H54 (cell line): ENCODE measurements around the gene IL4I1.

ENCODE experiments used
- DNase-seq: peaks from one replicate; pipeline ENCODE4 v3.0.0; 2011; ENCODE audit warnings: low spot score, mixed read lengths; ENCODE audit not compliant: insufficient read length
- FAIRE-seq: peaks from 3 replicates; lab custom pipeline; 2011; peaks lifted over from hg19 to GRCh38; lab: Jason Lieb, UNC
- POLR2A ChIP-seq: IDR thresholded peaks from 2 replicates; pipeline ENCODE4 v1.6.1; 2011; ENCODE audit warnings: low read depth, mild to moderate bottlenecking, low read length

The IL4I1 gene

GRCh38 chr19:49855676-49856573, 40.8 kb downstream of the IL4I1 start:
- DNase-seq (no peak), FAIRE-seq (no peak)
- TF ChIP-seq POLR2A, result no peak

DNA sequence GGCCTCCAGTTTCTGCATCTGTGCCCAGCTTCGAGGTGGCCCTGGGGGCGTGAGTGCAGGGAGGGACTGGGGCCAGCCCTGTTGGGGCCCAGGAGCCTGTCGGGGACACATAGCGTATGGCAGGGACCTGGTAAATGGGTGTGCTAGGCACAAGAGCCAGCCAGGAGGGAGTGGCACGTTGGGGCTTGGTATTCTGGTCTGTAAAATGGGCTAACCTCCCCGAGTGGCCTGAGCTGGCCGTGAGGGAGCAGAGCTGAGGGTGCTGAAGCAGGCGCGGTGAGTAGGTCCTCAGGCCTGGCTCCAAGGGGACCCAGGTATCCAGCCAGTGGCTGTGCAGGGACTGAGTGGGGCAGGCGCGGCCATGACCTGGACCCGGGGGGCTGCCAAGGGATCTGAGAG, 41.4 kb downstream of the IL4I1 start:
- FAIRE-seq, result no peak
- no peak for DNase-seq
- TF ChIP-seq POLR2A, result no peak

GRCh38 chr19:49854378-49855263, 42.1 kb downstream of the IL4I1 start:
- FAIRE-seq, result no peak
- no peak for DNase-seq
- TF ChIP-seq POLR2A, result no peak

DNA sequence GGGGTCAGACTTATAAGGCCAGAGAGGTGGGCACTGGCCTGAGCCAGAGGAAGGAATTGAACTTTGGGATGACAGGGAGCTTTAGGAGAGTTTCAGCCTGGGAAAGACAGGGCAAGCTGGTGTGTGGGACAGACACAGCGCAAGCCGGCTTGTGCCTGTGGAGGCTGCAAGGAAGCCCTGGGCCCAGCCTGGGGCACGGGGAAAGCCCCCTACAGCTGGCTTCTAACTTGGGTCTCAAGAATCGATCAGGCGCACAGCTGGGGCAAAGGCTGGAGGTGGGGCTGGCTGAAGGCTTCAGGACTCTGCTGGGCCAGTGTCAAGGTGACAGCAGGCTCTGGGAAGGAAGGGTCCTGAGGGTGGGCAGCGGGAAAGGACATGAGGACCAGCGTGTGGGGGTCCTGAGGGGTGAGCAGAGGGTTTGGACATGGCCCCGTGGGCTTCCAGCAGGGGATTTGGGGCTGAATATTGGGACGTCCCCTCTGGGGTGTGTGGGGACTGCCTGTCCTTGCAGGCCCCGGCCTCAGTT, 42.8 kb downstream of the IL4I1 start:
- FAIRE-seq, result no peak
- DNase-seq, result no peak
- no peak for TF ChIP-seq POLR2A

DNA sequence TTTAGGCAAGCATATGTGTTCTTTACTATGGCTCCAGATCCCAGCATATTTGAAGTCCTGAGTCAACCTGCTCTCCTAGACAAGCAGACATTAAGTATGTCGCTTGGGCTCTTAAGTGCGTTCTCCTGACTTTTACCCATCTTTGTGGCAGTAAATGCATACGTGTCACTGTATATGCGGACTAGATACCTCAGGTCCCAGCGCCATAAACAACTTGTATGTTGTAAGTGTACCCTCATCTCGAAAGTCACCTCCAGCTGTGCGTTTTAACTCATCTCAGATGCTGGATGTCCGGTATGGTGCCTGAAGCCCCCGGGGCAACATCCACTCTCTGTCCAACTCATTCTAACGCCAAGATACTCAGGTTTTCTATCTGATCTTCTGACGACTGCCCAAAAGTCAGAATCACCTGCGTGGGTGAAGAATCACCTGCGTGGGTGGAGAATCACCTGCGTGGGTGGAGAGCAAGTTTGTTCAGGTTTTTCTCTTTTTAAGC, 44.0 kb downstream of the IL4I1 start:
- FAIRE-seq, result no peak
- no peak for TF ChIP-seq POLR2A
- DNase-seq, result no peak

DNA sequence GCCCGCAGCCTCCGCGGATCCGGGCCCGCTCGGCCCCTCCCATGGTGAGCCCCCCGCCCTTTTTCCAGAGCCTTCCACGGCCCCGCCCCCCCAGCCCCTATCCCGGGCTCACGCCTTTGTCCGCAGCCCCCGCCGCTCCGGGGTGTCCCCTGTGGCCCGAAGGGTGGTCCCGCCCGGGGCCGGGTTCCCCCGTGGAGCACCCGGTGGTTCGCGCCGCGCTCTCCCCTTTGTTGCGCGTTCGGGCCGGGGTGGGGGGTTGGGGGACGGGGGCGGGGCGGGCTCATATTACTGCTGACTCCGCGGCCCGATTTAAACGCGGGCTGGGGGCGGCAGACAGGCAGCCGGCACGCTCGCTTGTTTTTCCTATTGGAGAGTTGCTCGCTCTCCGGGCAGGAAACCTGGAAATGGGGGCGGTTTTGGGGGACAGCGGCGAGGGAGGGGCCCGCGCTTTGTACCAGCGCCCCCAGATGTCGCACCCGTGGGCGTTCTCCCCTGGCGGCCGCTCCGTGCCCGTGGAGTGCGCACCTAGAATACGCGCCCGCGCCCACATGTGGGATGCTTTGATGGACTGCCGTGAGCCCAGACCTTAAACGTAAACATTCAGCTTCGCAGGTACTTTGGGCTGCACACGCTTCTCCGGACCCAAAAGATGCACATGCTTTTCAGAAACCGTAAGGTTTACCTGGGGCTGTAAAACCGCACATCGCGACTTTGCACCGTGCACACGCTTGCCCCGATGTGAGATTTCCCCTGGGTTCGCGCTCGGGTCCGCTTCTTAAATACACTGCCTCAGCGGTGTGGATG, 45.0 kb downstream of the IL4I1 start:
- DNase-seq, result no peak
- no peak for TF ChIP-seq POLR2A
- no peak for FAIRE-seq

GRCh38 chr19:49850487-49851342, 46.0 kb downstream of the IL4I1 start, which contains the start of gene PTOV1:
PTOV1 (plus strand) TSS chr19:49851159.
- TF ChIP-seq POLR2A, result peak; percentile 76
- FAIRE-seq, result no peak
- DNase-seq, result peak; percentile 97

DNA sequence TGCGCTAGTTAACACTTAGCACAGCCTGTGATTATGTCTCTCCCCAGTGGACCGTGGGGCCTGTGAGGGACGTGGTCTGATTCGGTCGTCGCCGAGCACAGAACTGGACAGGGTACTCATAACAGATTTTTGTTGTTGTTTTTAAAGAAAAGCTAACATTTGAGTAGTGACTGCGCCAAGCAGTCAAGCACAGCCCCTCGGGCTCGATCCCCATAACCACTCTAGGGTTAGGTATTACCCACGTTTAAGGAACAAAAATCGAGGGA, 46.5 kb downstream of the IL4I1 start:
- no peak for FAIRE-seq
- TF ChIP-seq POLR2A, result no peak
- DNase-seq, result no peak

DNA sequence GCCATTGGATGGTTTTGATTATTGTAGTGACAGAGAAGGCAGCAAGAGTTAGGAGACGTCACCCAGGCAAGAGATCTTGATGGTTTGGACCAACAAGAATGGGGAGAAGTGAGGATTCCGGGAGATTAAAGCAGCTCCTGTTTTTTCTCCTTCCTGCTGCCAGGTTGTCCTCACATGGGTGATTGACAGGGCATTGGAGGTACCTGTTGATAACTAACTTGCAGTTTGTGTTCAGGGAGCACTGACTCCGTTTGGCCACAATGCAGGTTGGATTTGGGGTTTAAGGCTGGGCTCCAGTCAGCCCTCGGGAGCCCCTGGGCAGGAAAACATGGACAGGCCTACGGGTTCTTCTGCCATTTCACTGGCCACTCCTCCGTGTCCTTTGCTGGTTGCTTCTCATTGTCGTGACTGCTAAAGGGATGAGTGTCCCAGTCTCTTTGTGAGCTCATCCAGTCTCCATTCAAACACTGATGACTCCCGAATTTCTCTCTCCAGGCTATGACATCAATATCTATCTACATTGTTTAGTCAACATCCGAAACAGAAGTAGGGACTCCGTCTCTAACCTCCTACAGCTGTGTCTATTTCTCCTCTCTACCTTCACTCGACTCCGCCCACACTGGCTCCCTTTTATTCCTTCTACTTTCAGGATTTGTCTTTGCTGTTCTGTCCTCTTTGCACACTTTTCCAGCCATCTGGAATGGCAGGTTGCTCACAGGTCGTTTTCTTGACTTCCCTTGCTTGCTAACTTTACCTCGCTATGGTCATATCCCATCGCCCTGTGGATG, 47.1 kb downstream of the IL4I1 start:
- FAIRE-seq (no peak), DNase-seq (no peak)
- no peak for TF ChIP-seq POLR2A

DNA sequence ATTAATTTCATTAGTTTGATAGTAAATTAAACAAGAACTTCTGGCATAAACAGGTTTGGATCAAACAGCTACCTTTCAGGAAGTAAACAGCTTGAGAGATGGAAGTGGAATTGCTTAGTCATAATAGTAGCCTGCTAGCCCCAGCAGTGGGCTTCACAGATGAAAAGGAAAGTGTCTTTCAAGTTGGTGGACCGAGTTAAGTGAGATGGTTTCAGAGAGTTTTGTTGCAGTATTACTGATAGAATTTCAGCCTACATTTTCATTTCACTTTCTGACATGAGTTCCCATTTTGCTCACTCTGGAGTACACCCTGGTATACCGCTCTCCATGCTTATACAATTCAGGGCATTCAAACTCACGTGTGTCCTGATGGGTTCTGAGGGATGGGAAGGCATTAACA, 47.7 kb downstream of the IL4I1 start:
- DNase-seq, result no peak
- no peak for FAIRE-seq
- no peak for TF ChIP-seq POLR2A

- no peak for TF ChIP-seq POLR2A
- no peak for FAIRE-seq
- peak; percentile 90 for DNase-seq
Observed at GRCh38 chr19:49847731-49848696, 48.7 kb downstream of the IL4I1 start.
